Epithelial cell of proximal tubule (primary cell): ENCODE measurements around the gene CELF4. TPM values are rescaled to one million over a fixed set of nuclear protein-coding genes. Genes with fewer than 3 reads are reported as not detected.
A peak's percentile ranks its signal among the peaks of the same experiment; 100 is the strongest.

ENCODE experiments used
- DNase-seq: peaks from one replicate; pipeline ENCODE4 v3.0.0-alpha.2; 2011; ENCODE audit warnings: low read depth
- H3K4me3 ChIP-seq: 2 replicates; pipeline ENCODE4 v1.5.1; 2011; ENCODE audit warnings: low read depth, mild to moderate bottlenecking, low read length
- total RNA-seq: library from RNA; depleted of rRNA; stranded (reverse); fragments of >200 nt; gene quantifications from 2 replicates; pipeline ENCODE4 v1.2.3, GENCODE V29; 2015
- TF ChIP-seq, protein P1 (sequence below): conservative IDR thresholded peaks from 2 replicates; pipeline ENCODE4 v1.5.1; 2012; ENCODE audit warnings: low read depth, mild to moderate bottlenecking, low read length

CELF4 gene
- total RNA-seq, 1 donor from 2014 or later: not detected

DNA sequence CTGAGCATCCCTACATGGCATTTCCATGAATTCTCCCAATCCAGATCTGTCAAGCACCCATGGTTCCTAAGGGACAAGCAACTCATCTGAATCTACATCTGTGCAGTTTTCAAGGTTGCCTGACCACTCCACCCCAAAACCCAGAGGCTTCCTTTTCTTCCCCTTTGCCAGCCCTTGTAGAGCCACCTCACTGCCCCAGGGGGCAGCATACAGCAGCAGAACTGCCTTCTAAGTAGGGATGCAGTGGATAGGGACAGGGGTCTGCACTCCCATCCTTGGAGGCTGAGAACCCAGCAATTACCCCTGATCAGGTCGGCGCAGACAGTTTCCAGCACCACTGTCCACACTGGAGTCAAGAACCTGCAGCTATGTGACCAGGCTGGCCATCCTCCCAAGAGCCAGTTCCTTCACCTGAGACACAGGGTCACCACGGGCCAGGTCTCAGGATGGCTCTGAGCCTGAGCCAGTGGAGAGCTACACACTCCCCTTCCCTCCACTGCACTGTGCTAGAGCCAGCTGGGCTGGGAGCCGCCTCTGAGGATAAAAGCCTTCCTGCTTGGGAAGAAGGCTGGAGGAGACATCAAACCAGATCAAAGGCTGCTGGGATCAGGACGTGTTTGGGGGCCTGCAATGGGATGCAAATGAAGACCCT is 283.1 kb downstream of the CELF4 start:
- DNase-seq: no peak
- TF ChIP-seq, protein P1, sequence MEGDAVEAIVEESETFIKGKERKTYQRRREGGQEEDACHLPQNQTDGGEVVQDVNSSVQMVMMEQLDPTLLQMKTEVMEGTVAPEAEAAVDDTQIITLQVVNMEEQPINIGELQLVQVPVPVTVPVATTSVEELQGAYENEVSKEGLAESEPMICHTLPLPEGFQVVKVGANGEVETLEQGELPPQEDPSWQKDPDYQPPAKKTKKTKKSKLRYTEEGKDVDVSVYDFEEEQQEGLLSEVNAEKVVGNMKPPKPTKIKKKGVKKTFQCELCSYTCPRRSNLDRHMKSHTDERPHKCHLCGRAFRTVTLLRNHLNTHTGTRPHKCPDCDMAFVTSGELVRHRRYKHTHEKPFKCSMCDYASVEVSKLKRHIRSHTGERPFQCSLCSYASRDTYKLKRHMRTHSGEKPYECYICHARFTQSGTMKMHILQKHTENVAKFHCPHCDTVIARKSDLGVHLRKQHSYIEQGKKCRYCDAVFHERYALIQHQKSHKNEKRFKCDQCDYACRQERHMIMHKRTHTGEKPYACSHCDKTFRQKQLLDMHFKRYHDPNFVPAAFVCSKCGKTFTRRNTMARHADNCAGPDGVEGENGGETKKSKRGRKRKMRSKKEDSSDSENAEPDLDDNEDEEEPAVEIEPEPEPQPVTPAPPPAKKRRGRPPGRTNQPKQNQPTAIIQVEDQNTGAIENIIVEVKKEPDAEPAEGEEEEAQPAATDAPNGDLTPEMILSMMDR: peak; percentile 69
- H3K4me3 ChIP-seq: no peak overlapping the region

DNA sequence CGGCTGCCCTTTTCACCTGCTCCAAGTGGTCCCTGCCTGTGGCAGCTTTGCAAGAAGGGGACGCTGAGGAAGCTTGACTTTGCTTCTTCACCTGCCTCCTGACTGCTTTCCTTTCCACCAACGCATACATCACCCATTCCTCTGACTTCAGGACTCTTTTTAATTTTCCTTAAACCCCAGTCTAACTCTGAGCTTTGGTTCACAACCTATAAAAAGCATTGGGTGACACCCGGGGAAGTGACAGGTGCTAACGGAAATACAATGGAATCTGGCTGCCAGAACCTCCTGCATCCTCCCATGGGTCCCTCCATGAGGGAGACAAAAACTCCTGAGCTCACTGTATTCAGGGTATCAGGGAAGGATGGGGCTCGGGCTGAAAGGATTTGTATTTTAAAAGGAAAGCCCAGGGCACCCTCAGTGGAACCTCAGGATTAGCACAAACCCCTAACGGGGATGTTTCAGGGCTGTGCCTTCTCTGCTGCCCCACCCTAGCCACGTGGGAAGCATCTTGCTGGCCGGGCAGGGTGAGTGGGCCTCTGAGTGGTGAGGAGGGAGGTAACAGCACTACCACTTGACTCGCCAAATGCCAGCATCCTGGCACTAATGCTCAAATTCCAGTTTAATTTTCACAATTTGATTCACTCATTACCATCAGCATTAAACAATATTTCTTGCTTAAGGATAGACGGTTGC is 284.8 kb downstream of the CELF4 start:
- DNase-seq: no peak
- no peak overlapping the region for H3K4me3 ChIP-seq
- TF ChIP-seq, protein P1: no peak

DNA sequence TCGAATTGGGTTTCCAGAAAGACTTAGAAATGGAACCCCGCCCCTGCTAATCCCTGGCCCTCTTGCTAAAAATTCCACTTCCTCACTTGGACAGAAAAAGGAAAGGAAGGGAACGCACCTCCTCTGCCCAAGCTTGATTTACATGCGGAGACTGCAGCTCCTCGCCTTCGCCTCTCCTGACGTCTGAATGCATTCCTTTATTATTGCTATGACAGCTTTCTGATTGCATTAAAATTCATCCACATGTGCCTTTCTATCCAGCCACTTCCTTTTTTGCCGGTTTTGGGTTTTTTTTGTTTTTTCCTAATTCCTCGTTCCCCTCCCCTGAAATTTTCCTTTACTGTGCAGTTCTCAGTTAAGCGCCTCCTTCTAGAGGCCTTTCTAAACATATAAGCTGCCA is 287.8 kb downstream of the CELF4 start:
- TF ChIP-seq, protein P1: no peak
- no peak for DNase-seq
- H3K4me3 ChIP-seq: no peak overlapping the region

DNA sequence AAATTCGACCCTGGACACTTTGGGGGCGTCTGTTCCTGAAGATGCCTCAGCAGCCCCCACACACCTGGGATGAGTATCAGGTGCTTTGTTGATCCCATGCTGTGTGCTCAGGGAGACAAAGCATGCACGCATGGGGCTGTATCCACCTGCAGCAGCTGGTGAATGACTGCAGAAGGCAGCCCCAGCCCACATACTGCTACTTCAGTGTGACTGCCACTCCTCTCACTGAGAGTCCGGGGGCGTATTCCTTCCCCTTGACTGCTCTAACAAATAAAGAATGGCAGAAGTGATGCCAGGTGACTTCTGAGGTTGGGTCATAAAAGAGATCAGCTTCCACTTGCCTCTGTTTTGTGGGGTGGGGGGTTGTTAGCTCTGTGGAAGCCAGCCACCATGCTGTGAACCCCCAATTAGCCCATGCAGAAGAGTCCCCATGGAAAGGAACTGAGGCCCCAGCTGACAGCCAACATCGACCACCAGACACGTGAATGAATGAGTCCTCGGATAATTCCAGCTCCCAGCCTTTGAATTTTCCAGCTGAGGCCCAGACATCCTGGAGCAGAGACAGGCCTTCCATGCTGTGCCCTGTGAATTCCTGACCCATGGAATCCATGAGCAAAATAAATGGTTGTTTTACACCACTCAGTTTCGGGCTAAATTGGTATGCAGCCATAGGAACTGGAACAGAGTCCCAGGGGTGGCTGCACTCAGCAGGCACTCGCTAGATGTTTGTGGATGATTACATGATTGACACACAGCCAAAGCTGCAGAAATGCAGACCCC is 289.3 kb downstream of the CELF4 start:
- DNase-seq: no peak
- TF ChIP-seq, protein P1: no peak
- no peak overlapping the region for H3K4me3 ChIP-seq

DNA sequence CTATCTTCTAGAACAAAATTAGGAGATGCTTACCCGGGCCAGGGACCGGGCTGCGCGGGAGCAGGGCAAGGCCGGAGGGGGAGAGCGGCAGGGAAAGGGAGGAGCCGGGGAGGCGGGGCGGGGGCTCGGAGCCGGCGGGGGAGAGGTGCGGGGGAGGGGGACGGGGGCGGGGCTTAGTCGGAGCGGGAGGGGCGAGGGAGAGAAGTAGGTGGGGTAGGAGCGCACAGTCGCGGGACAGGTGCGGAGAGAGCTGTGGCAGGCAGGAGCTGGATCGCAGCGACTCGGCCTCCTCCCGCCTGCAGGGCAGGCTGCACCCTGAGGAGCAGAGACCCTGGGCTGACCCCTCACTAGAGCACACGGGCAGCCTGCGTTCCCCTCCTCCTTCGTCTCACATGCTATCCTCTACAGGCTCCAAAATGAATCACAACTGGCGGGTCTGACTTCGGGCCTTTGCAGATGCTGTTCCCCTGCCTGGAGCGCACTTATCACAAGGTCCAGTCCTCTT is 290.3 kb downstream of the CELF4 start:
- no peak overlapping the region for H3K4me3 ChIP-seq
- DNase-seq: no peak
- TF ChIP-seq, protein P1: no peak

DNA sequence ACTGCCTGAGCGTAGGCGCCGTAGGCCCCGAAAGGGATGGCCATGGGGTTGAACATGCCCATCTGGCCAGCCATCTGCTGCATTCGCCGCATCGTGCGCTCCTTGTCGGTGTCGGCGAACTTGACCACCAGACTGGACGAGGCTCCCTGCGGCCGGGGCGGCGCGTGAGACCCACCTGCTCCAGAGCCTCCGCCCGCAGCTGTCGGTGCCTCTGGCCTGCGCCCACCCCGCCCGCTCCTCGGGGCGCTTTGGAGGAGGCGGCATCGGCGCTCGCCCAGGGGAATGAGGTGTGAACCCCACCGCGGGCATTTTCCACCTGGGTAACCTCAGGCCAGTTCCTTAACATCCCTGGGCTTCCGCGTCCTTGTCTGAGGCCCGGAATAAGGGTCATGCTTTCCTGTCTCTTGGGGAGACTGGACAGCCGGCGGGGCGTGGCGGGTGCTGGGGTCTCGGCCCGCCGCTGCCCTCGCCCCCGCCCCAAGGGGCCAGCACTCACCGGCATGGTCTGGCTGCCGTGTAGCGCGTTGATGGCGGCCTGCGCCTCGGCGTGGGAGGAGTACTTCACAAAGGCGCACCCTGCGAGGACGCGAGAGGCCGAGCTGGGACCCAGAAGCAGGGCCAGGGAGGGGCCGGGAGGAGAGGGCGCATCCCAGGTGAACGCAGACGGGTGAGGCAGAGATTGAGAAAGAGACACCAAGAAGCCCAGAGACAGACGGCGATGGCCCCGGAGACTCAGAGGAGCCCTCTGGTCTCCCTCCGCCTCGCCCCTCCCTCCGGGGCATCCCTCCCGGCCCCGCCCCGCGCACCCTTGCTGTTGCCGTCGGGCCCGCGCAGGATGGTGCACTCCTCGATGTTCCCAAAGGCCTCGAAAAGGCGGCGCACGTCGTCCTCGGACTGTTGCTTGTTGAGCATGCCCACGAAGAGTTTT is 291.0 kb downstream of the CELF4 start:
- TF ChIP-seq, protein P1: no peak
- no peak overlapping the region for H3K4me3 ChIP-seq
- no peak for DNase-seq
